VCaP (cell line): ENCODE measurements around the gene SLF1.

ENCODE experiments used
- H3K27ac ChIP-seq: fragments of 450-650 bp; 2 replicates; pipeline ENCODE4 v1.5.1; 2017
- CTCF ChIP-seq: fragments of 450-650 bp; conservative IDR thresholded peaks from 2 replicates; pipeline ENCODE4 v1.5.1; 2017; ENCODE audit warnings: mild to moderate bottlenecking, moderate library complexity

Gene SLF1

DNA sequence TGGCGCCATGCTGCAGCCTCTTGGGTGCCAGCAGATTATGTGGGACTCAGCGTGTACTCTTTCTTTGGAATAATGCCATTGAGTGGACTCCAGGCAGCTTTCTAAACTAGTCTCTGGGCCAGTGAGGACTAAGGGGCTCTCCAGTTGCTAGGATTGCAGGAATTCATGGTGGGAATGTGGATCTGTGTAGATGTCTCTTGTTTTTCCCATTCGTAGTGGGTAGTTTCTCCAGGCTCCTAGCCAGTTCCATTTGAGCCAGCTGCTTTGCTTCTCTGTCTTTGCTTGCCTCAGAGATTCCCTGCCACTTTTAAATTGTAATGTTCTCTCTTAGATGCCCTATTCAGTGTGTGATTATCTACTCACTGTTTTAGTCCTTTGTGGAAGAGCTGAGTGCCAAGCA, 42.6 kb downstream of the SLF1 start:
- TF ChIP-seq CTCF = no peak
- no peak overlapping the region for H3K27ac ChIP-seq

DNA sequence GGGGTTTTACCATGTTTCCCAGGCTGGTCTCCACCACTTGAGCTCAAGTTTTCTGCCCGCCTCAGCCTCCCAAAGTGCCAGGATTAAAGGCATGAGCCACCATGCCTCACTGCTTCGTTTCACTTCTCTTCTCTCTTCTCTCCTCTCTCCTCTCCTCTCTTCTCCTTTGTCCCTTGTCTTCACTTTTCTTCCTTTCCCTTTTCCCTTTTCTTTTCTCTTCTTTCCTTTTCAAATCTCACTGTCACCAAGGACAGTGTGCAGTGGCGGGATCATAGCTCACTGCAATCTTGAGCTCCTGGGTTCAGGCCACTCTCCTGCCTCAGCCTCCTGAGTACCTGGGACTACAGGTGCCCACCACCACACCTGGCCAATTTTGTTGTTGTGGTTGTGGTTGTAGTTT, 49.5 kb downstream of the SLF1 start:
- no peak overlapping the region for H3K27ac ChIP-seq

GRCh38 chr5:94670726-94671125, 52.3 kb downstream of the SLF1 start:
- no peak overlapping the region for H3K27ac ChIP-seq
- no peak for TF ChIP-seq CTCF

More for the DNA sequence above, 49.5 kb downstream of the SLF1 start:
- TF ChIP-seq CTCF = no peak

GRCh38 chr5:94672746-94673145, 54.3 kb downstream of the SLF1 start:
- TF ChIP-seq CTCF = no peak
- no peak overlapping the region for H3K27ac ChIP-seq

GRCh38 chr5:94674490-94675382, 56.3 kb downstream of the SLF1 start:
- no peak for TF ChIP-seq CTCF
- H3K27ac ChIP-seq = no peak overlapping the region

GRCh38 chr5:94675965-94676618, 57.6 kb downstream of the SLF1 start:
- no peak for TF ChIP-seq CTCF
- H3K27ac ChIP-seq = peak overlapping the region; percentile 28; the same call in 1 of the 2 replicates

DNA sequence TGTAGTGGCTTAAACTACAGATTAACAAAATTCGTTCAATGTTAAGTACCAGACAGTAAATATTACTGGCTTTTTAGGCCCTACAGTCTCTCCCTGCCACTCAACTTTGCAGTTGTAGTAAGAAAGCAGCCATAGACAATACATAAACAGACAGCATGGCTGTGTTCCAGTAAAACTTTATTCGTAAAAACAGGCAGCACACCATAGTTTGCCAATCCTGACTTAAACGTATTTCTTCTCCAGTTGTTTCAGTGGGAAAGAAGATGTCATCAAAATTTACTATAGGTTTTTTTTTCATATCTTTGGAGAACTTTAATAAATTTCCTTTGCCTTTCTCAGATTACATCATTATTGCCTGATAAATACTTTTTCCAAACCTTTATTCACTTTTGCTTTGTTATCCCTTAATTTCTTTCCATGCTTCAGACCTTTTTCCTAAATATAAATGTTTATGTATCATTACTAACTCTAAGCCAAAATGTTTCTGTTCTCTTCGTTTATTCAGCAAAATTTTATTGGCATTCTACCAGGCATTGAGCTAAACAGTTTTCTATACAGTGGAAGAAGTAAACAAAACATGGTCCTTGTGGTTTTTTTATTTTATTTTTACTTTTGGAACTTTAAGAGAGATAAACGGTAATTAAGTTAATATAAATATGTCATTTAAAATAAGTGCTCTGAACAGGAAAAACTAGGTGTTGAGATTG, 64.5 kb downstream of the SLF1 start:
- no peak for TF ChIP-seq CTCF
- no peak overlapping the region for H3K27ac ChIP-seq
